ENCODE results near the gene MED16.
A peak's percentile ranks its signal among the peaks of the same experiment; 100 is the strongest.

MED16 gene

GRCh38 chr19:871446-872265 lies 21.3 kb downstream of the MED16 start:
- DNase-seq (ENCODE audit: low spot score) = no peak

GRCh38 chr19:870963-871401 lies 22.0 kb downstream of the MED16 start:
- DNase-seq (ENCODE audit: low spot score) = no peak

- no peak for DNase-seq (ENCODE audit: low spot score)
Measured at GRCh38 chr19:870314-870713, 22.7 kb downstream of the MED16 start.

GRCh38 chr19:869245-870177 lies 23.5 kb downstream of the MED16 start:
- DNase-seq (ENCODE audit: low spot score) = peak; percentile 70

GRCh38 chr19:868458-869244 lies 24.3 kb downstream of the MED16 start:
- DNase-seq (ENCODE audit: low spot score) = no peak

GRCh38 chr19:867855-868457 lies 25.0 kb downstream of the MED16 start:
- no peak for DNase-seq (ENCODE audit: low spot score)

- no peak for DNase-seq (ENCODE audit: low spot score)
Measured at GRCh38 chr19:867301-867793, 25.6 kb downstream of the MED16 start.

- no peak for DNase-seq (ENCODE audit: low spot score)
Measured at GRCh38 chr19:866769-867300, 26.2 kb downstream of the MED16 start.

- no peak for DNase-seq (ENCODE audit: low spot score)
Measured at GRCh38 chr19:863315-863620, 29.7 kb downstream of the MED16 start.

- peak; percentile 77 for DNase-seq (ENCODE audit: low spot score)
Measured at GRCh38 chr19:862581-863314, 30.2 kb downstream of the MED16 start.

- peak; percentile 94 for DNase-seq (ENCODE audit: low spot score)
Measured at GRCh38 chr19:861756-862580, 31.0 kb downstream of the MED16 start.

GRCh38 chr19:861141-861755 lies 31.7 kb downstream of the MED16 start:
- DNase-seq (ENCODE audit: low spot score) = no peak

GRCh38 chr19:858868-859843 lies 33.8 kb downstream of the MED16 start, which contains the start of gene CFD:
Gene CFD, plus strand, starts transcription at chr19:859664. Its CDS starts 26 bp downstream, at chr19:859690.
- no peak for DNase-seq (ENCODE audit: low spot score)

GRCh38 chr19:858284-858683 lies 34.7 kb downstream of the MED16 start:
- no peak for DNase-seq (ENCODE audit: low spot score)

- DNase-seq (ENCODE audit: low spot score) = no peak
Measured at GRCh38 chr19:855566-856120, 37.3 kb downstream of the MED16 start.

GRCh38 chr19:855142-855541 lies 37.8 kb downstream of the MED16 start:
- no peak for DNase-seq (ENCODE audit: low spot score)

GRCh38 chr19:854549-854948 lies 38.4 kb downstream of the MED16 start:
- DNase-seq (ENCODE audit: low spot score) = no peak
